Measurements from ENCODE around the gene SRPK3.
A peak's percentile ranks its signal among the peaks of the same experiment; 100 is the strongest.

Gene SRPK3

DNA sequence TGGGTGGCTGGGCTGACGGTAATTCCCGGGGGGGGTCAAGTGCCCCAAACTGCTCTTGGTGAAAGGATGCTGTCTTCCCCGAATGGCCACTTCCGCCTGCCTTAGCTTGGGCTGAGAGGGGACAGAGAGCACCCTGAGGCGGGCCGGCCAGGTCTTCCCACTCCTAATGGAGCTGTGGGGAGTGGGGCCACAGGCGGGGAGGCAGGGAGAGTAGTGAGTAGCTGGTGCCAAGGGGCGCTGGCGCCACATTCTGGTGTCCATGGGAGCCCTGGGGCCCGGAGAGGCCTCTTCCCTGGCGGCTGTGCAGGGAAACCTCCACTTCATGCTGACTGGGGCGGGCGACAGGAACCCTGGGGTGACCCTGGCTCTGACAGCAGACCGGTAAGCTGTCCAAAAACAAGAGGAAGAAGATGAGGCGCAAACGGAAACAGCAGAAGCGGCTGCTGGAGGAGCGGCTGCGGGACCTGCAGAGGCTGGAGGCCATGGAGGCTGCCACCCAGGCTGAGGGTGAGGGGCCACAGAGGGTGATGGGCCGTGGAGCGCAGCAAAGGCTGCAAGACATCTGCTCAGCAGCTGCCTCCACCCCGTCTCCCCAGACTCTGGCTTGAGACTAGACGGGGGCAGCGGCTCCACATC lies 2.7 kb downstream of the SRPK3 start:
- Histone ChIP-seq H3K36me3 (ENCODE audit: insufficient read depth, low read depth, low read length) (no peaks in the 10 kb centered on the region), H3K27me3 (ENCODE audit: insufficient read depth, low read length) (no peaks in the 10 kb centered on the region), H3K9ac (ENCODE audit: low read depth, low read length) (no peak overlapping the region)

DNA sequence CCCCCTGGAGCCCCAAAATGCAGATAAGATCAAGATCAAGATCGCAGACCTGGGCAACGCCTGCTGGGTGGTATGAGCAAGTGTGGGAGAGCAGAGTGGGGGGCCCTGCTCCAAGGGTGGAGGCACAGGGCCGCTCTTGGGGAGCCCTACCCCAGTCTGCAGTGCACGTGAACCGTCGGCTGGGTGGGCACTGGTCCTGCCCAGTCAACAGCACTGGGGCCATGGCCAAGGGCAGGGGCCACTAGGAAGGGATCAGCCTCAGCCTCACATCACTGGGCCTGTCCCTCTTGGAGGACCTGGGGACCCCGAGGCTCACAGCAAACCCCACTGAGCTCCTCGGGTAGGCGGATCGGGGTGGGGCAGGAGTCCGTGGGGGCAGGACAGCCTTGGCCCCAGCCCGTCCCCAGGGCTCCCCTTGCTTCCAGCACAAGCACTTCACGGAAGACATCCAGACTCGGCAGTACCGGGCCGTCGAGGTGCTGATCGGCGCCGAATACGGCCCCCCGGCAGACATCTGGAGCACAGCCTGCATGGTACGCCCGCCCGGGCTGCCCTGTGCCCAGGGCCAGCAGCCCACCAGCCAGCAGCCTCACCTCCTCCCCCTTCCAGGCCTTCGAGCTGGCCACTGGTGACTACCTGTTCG lies 3.6 kb downstream of the SRPK3 start:
- no peak overlapping the region for H3K9ac ChIP-seq (ENCODE audit: low read depth, low read length)
- no peaks in the 10 kb centered on the region for H3K27me3 ChIP-seq (ENCODE audit: insufficient read depth, low read length)
- no peak overlapping the region for H3K27ac ChIP-seq (ENCODE audit: low read length)
- H3K9me3 ChIP-seq (ENCODE audit: insufficient read depth, low read depth, low read length) = no peaks in the 10 kb centered on the region
- no peaks in the 10 kb centered on the region for H3K4me1 ChIP-seq (ENCODE audit: insufficient read depth, low read length)
- H3K36me3 ChIP-seq (ENCODE audit: insufficient read depth, low read depth, low read length) = no peaks in the 10 kb centered on the region
- no peak overlapping the region for H3K4me3 ChIP-seq (ENCODE audit: low read length)

More for the DNA sequence above, 2.7 kb downstream of the SRPK3 start:
- Histone ChIP-seq H3K27ac (ENCODE audit: low read length) (no peak overlapping the region), H3K9me3 (ENCODE audit: insufficient read depth, low read depth, low read length) (no peaks in the 10 kb centered on the region), H3K4me1 (ENCODE audit: insufficient read depth, low read length) (no peaks in the 10 kb centered on the region), H3K4me3 (ENCODE audit: low read length) (no peak overlapping the region)

DNA sequence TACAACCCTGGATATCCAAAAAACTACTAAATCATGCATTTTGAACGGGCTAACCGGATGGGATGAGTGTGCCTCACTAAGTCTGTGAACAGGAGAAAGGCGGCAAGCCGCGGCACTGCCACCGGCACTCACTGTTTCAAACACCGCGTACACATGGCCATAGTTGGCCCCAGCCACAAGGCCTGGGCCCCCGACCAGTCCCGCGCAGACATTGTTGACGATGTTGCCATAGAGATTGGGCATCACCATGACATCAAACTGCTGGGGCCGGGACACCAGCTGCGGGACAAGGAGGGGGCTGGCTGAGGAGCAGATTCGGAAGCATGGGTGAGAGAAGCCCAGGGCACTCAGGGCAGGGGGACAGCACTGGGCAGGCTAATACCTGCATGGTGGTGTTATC lies 5.8 kb downstream of the SRPK3 start:
- Histone ChIP-seq H3K4me1 (ENCODE audit: insufficient read depth, low read length) (no peaks in the 10 kb centered on the region), H3K4me3 (ENCODE audit: low read length) (no peak overlapping the region), H3K27ac (ENCODE audit: low read length) (no peak overlapping the region), H3K36me3 (ENCODE audit: insufficient read depth, low read depth, low read length) (no peaks in the 10 kb centered on the region), H3K9ac (ENCODE audit: low read depth, low read length) (no peak overlapping the region), H3K9me3 (ENCODE audit: insufficient read depth, low read depth, low read length) (no peaks in the 10 kb centered on the region), H3K27me3 (ENCODE audit: insufficient read depth, low read length) (no peaks in the 10 kb centered on the region)

DNA sequence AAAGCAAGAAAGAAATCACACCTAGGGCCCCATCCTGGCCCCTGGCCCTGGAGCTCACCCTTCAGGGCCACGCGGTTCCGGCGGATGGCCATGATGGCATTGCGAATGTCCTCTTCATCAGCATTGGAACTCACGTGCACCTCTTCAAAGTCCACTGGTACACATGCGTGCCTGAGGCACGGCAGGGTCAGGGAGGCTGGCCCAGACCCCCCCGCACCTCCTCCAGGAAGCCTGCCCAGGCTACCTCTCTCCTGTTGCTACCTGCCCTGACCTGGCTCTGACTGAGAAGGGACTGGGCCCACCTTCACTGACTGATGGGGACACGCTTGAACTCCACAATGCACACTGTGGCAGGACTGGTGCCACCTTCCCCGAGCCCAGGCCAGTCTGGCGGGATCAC lies 8.8 kb downstream of the SRPK3 start:
- no peaks in the 10 kb centered on the region for H3K4me1 ChIP-seq (ENCODE audit: insufficient read depth, low read length)
- H3K9me3 ChIP-seq (ENCODE audit: insufficient read depth, low read depth, low read length) = no peaks in the 10 kb centered on the region
- no peaks in the 10 kb centered on the region for H3K36me3 ChIP-seq (ENCODE audit: insufficient read depth, low read depth, low read length)
- no peak overlapping the region for H3K9ac ChIP-seq (ENCODE audit: low read depth, low read length)
- no peak overlapping the region for H3K27ac ChIP-seq (ENCODE audit: low read length)
- no peak overlapping the region for H3K4me3 ChIP-seq (ENCODE audit: low read length)
- no peaks in the 10 kb centered on the region for H3K27me3 ChIP-seq (ENCODE audit: insufficient read depth, low read length)

DNA sequence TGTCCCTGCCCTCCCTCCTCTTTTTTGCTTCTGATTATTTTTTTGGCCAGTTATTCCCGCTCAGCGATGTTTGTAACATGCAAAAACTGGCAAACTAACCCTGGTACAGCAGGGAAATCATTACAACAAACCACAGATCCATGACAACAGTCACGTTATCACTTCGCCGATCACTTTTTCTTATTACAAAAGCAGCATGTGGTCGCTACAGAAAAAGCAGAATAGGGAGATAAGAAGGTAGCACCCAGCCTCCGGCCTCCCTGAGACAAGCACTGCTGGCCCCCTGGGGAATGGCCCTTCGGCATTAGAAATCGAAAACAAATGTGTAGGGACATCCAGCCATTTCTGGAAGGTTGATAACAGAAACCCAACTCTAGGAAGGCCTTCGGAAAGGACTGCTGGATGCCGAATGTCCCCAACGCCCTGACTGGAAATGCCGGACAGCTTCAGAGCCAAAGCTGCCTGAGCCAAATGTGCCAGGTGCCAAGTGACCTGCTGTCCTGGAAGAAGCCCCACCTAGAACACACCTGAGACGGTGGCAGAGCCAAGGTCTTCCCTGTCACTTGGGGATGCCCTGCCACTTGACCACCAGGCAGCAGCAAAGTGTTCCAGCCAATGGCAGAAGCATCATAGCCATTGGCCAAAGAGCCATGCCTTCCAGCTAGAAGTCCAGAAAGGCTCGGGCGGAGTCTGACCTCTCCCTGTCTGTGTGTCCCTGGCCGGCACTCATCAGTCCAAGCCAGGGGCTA lies 10.4 kb downstream of the SRPK3 start:
- no peaks in the 10 kb centered on the region for H3K27me3 ChIP-seq (ENCODE audit: insufficient read depth, low read length)
- H3K9ac ChIP-seq (ENCODE audit: low read depth, low read length) = no peak overlapping the region
- no peaks in the 10 kb centered on the region for H3K4me1 ChIP-seq (ENCODE audit: insufficient read depth, low read length)
- no peak overlapping the region for H3K27ac ChIP-seq (ENCODE audit: low read length)
- H3K9me3 ChIP-seq (ENCODE audit: insufficient read depth, low read depth, low read length) = no peaks in the 10 kb centered on the region
- H3K36me3 ChIP-seq (ENCODE audit: insufficient read depth, low read depth, low read length) = peaks cover 2% of the 10 kb centered on the region; the same call in 1 of the 2 replicates
- no peak overlapping the region for H3K4me3 ChIP-seq (ENCODE audit: low read length)

DNA sequence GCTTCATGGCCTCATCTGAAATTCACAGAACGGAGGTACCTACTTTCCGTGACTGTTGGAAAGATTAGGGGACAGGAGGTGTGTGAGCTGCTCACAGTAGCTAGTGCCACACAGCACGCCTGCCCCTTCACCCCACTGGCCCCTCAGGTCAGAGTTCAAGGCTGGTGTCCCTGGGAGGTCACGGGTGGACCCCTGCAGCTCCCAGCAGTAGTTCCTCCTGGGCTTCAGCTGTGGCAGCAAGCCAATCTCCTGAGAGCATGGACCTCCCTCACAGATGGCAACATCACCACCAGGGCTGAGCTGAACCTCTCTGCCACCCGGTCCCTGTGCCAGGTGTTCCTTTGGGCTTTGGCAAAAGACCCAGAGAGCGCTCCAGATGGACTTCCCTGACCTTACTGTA lies 11.5 kb downstream of the SRPK3 start:
- Histone ChIP-seq H3K9me3 (ENCODE audit: insufficient read depth, low read depth, low read length) (no peaks in the 10 kb centered on the region), H3K4me3 (ENCODE audit: low read length) (no peak overlapping the region), H3K4me1 (ENCODE audit: insufficient read depth, low read length) (no peaks in the 10 kb centered on the region), H3K9ac (ENCODE audit: low read depth, low read length) (no peak overlapping the region), H3K27ac (ENCODE audit: low read length) (no peak overlapping the region), H3K36me3 (ENCODE audit: insufficient read depth, low read depth, low read length) (peaks cover 13% of the 10 kb centered on the region; the same call in 1 of the 2 replicates), H3K27me3 (ENCODE audit: insufficient read depth, low read length) (no peaks in the 10 kb centered on the region)

DNA sequence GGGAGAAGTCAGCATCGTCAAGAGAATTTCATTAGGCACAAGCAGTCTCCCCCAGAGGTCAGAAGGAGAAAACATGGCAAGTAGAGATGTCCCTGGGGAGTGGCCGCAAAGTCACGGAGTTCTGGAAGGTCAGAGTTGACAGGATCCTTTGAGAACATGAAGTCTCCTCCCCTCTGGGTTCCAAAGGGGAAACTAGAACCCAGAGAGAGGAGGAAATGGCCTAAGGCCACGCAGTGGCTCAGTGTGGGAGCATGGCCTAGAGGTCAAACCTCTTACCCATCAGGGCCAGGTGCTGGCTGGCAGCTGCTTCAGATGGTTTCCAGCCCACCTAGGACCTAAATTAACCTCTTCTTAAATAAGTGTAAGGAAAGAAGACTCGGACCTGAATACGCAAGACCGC lies 12.4 kb downstream of the SRPK3 start:
- Histone ChIP-seq H3K4me1 (ENCODE audit: insufficient read depth, low read length) (no peaks in the 10 kb centered on the region), H3K27ac (ENCODE audit: low read length) (no peak overlapping the region), H3K27me3 (ENCODE audit: insufficient read depth, low read length) (no peaks in the 10 kb centered on the region), H3K9ac (ENCODE audit: low read depth, low read length) (peak overlapping the region; percentile 88; the same call in 1 of the 2 replicates), H3K9me3 (ENCODE audit: insufficient read depth, low read depth, low read length) (no peaks in the 10 kb centered on the region), H3K4me3 (ENCODE audit: low read length) (peak overlapping the region; percentile 84), H3K36me3 (ENCODE audit: insufficient read depth, low read depth, low read length) (peaks cover 21% of the 10 kb centered on the region; the same call in 1 of the 2 replicates)

DNA sequence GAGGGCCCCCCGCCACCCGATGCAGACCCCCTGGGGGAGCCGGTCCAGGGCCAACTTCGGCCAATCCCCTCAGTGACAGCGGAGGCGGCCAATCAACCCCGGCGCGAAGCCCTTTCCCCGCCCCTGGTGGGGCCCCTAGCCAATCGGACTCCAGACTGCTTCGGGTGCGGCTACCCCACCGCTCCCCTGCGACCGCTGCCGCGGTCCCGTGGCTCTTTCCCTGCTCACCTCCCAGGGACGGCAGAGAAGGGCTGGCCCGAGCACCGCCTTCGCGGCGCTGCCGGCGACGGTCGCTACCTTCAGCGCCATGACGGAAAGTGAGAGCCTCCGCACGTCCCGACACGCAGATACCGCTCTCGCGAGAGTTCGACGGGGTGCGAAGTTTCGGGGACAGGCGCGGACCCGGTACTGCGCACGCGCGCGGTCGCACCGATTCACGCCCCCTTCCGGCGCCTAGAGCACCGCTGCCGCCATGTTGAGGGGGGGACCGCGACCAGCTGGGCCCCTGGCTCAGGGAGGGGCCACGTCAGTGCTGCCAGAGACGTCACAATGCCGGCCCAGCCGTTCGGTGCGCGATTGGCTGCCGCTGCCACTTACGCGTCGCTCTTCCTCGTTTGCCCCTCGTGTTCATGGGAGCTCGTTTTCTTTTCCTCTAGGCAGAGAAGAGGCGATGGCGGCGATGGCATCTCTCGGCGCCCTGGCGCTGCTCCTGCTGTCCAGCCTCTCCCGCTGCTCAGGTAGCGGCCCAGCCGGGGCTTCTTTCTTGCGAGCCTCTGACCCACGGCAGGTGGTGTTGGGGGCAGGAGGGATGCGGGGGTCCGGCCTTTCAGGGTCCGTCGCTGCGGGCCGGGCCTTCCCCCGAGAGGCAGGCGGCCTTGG lies 13.4 kb downstream of the SRPK3 start, which contains the start of the genes IDH3G and SSR4:
TSS of gene IDH3G (minus strand) at position 358 of the 879 bp plus-strand sequence. CDS start at position 309, 49 bp downstream.
TSS of gene SSR4 (plus strand) at position 651 of the 879 bp plus-strand sequence. CDS start at position 671, 20 bp downstream.
- H3K36me3 ChIP-seq (ENCODE audit: insufficient read depth, low read depth, low read length) = peaks cover 30% of the 10 kb centered on the region; the same call in 1 of the 2 replicates
- peak within 1 kb of the TSS; percentile 88 for H3K9ac ChIP-seq (ENCODE audit: low read depth, low read length)
- H3K27ac ChIP-seq (ENCODE audit: low read length) = no peak within 1 kb of the TSS
- H3K9me3 ChIP-seq (ENCODE audit: insufficient read depth, low read depth, low read length) = no peaks in the 10 kb centered on the region
- H3K4me1 ChIP-seq (ENCODE audit: insufficient read depth, low read length) = no peaks in the 10 kb centered on the region
- no peaks in the 10 kb centered on the region for H3K27me3 ChIP-seq (ENCODE audit: insufficient read depth, low read length)
- H3K4me3 ChIP-seq (ENCODE audit: low read length) = peak within 1 kb of the TSS; percentile 84

DNA sequence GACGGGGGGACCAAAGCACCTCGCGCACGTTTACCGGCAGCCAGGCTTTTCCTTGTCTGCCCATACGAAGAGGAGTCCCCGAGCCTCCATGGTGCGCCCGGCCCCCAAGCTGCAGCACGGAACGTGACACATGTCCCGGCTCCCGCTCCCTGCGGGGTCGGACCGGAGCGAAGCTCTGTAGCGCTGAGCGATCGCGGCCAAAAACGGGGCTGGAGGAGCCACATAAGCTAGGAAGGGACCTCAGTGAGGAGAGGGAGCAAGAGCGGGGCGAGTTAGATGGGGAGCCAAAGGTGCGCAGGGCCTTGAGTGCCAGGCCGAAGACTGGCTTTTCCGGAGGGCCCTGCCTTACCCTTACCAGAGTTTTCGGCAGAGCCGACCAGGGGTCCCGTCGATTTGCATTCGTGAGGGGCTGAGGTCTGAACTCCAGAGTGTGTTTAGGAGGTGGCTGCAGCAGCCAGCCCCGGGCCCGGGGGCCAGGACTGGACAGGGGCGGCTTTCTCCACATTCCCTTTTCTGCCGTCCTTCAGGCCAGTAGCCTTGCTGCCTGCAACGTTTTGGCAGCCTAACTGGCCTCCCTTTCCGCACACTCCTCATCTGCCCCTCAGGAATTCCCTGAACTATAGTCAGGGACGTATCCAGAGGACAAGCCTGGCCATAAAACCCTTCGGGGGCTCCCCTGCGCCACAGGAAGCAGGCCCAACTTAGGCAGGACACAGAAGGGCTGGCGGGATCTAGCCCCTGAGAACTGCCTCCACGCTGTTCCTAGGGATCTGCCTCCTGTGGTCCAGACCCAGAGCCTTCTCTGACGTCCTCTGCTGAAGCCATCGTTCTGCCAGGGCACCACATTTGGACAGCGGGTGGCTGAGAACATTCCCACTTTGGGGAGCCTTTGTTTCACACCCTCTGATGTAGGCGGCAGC lies 14.3 kb downstream of the SRPK3 start:
- Histone ChIP-seq H3K4me3 (ENCODE audit: low read length) (peak overlapping the region; percentile 84), H3K9ac (ENCODE audit: low read depth, low read length) (peak overlapping the region; percentile 83), H3K27ac (ENCODE audit: low read length) (no peak overlapping the region), H3K4me1 (ENCODE audit: insufficient read depth, low read length) (no peaks in the 10 kb centered on the region), H3K9me3 (ENCODE audit: insufficient read depth, low read depth, low read length) (no peaks in the 10 kb centered on the region), H3K36me3 (ENCODE audit: insufficient read depth, low read depth, low read length) (peaks cover 32% of the 10 kb centered on the region; the same call in 1 of the 2 replicates), H3K27me3 (ENCODE audit: insufficient read depth, low read length) (no peaks in the 10 kb centered on the region)

DNA sequence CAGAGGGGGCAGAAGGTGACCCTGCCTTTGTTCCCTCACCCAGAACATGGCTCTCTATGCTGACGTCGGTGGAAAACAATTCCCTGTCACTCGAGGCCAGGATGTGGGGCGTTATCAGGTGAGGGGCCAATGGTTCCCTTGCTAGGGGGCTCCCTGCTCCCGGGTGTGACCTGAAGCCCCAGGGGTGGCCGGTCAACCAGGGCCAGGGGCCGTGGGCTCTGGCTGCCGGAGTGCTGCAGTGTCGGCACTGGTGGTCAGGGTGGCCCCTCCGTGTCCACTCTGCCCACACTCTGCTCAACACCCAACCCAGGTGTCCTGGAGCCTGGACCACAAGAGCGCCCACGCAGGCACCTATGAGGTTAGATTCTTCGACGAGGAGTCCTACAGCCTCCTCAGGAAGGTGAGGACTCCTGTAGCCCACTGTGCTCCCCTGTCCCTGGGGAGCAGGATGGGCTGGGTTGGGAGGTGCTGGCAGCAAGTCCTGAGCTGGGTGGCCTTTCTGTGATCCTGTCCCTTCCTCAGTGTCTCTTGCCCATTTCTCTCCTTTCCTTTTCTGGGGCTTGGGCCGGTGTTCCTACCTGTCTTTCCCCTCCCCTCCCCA lies 16.7 kb downstream of the SRPK3 start:
- no peak overlapping the region for H3K4me3 ChIP-seq (ENCODE audit: low read length)
- no peak overlapping the region for H3K27ac ChIP-seq (ENCODE audit: low read length)
- peaks cover 32% of the 10 kb centered on the region; the same call in 1 of the 2 replicates for H3K36me3 ChIP-seq (ENCODE audit: insufficient read depth, low read depth, low read length)
- no peaks in the 10 kb centered on the region for H3K9me3 ChIP-seq (ENCODE audit: insufficient read depth, low read depth, low read length)
- H3K4me1 ChIP-seq (ENCODE audit: insufficient read depth, low read length) = no peaks in the 10 kb centered on the region
- H3K9ac ChIP-seq (ENCODE audit: low read depth, low read length) = no peak overlapping the region
- H3K27me3 ChIP-seq (ENCODE audit: insufficient read depth, low read length) = no peaks in the 10 kb centered on the region

Measured in iPS-20b (cell line).